Hepatocyte (in vitro differentiated cells): ENCODE results near the gene RAB11FIP2. TPM values are rescaled to one million over a fixed set of nuclear protein-coding genes. Genes with fewer than 3 reads are reported as not detected.

Source experiments
- DNase-seq: peaks from one replicate; pipeline ENCODE4 v3.0.0-alpha.2; 2016; ENCODE audit warnings: low spot score
- H2AFZ ChIP-seq: fragments of 200-600 bp; sonication (generic); 2 replicates; pipeline ENCODE4 v1.6.0; 2016; ENCODE audit warnings: antibody characterized with exemption, mild to moderate bottlenecking
- H3K27ac ChIP-seq: fragments of 200-600 bp; sonication (generic); 2 replicates; pipeline ENCODE4 v1.5.1; 2016; ENCODE audit warnings: mild to moderate bottlenecking
- H3K27me3 ChIP-seq: fragments of 200-600 bp; sonication (generic); 2 replicates; pipeline ENCODE4 v1.6.1; 2016
- H3K36me3 ChIP-seq: fragments of 200-600 bp; sonication (generic); replicated peaks from 2 replicates; pipeline ENCODE4 v1.5.1; 2016; ENCODE audit warnings: low read depth; ENCODE audit not compliant: insufficient read depth
- H3K4me1 ChIP-seq: fragments of 200-600 bp; sonication (generic); 2 replicates; pipeline ENCODE4 v1.5.1; 2016; ENCODE audit warnings: mild to moderate bottlenecking, moderate library complexity; ENCODE audit not compliant: insufficient read depth
- H3K4me2 ChIP-seq: fragments of 200-600 bp; sonication (generic); 2 replicates; pipeline ENCODE4 v1.6.0; 2016
- H3K4me3 ChIP-seq: fragments of 200-600 bp; sonication (generic); 2 replicates; pipeline ENCODE4 v1.5.1; 2016; ENCODE audit warnings: mild to moderate bottlenecking
- H3K79me2 ChIP-seq: fragments of 200-600 bp; sonication (generic); 2 replicates; pipeline ENCODE4 v1.6.0; 2017; ENCODE audit warnings: mild to moderate bottlenecking
- H3K9me2 ChIP-seq: fragments of 200-600 bp; sonication (generic); replicated peaks from 2 replicates; pipeline ENCODE4 v1.6.0; 2017; ENCODE audit warnings: mild to moderate bottlenecking; ENCODE audit not compliant: insufficient read depth
- H3K9me3 ChIP-seq: fragments of 200-600 bp; sonication (generic); 2 replicates; pipeline ENCODE4 v1.5.1; 2016; ENCODE audit warnings: low read depth, mild to moderate bottlenecking
- H4K20me1 ChIP-seq: fragments of 200-600 bp; sonication (generic); 2 replicates; pipeline ENCODE4 v1.6.0; 2016; ENCODE audit warnings: mild to moderate bottlenecking; ENCODE audit not compliant: insufficient read depth, poor library complexity, severe bottlenecking
- CTCF ChIP-seq: fragments of 200-600 bp; sonication (generic); IDR thresholded peaks from 2 replicates; pipeline ENCODE4 v1.5.1; 2016; ENCODE audit warnings: antibody characterized with exemption, mild to moderate bottlenecking; ENCODE audit not compliant: poor library complexity
- EZH2 ChIP-seq: fragments of 200-600 bp; sonication (generic); IDR thresholded peaks from 2 replicates; pipeline ENCODE4 v1.6.1; 2016; ENCODE audit warnings: antibody characterized with exemption, mild to moderate bottlenecking, borderline replicate concordance
- EZH2phosphoT487 ChIP-seq: fragments of 200-600 bp; sonication (generic); IDR thresholded peaks from one replicate; pipeline ENCODE4 v1.6.1; 2018; ENCODE audit warnings: antibody characterized with exemption, mild to moderate bottlenecking, low read depth, moderate library complexity; ENCODE audit not compliant: unreplicated experiment, severe bottlenecking
- WGBS: methylation state at CpG from one replicate; pipeline ENCODE4 v1.1.6; 2016; ENCODE audit warnings: low lambda C conversion rate; ENCODE audit errors: missing lambda C conversion rate; 5-methylcytosine and 5-hydroxymethylcytosine counted together
- polyA plus RNA-seq: library from polyadenylated mRNA; unstranded; fragments of >200 nt; fragmentation: Nextera tagmentation; extraction: Ambion mirVana; gene quantifications from 2 replicates; pipeline ENCODE4 v1.2.1, GENCODE V29; 2016
- total RNA-seq: library from RNA; depleted of rRNA; stranded (reverse); fragments of >200 nt; gene quantifications from 2 replicates; pipeline ENCODE4 v1.2.3, GENCODE V29; 2014

The RAB11FIP2 gene
- total and polyA plus RNA-seq, 2 experiments from 2014 or later = 9.7 to 32.5 TPM

GRCh38 chr10:118062798-118063238 lies 16.1 kb upstream of the RAB11FIP2 start:
- Histone ChIP-seq H3K36me3 (no peaks in the 10 kb centered on the region), H3K9me2 (no peaks in the 10 kb centered on the region), H3K4me1 (peaks cover 16% of the 10 kb centered on the region), H2AFZ (no peak overlapping the region), H3K9me3 (no peaks in the 10 kb centered on the region), H3K79me2 (no peaks in the 10 kb centered on the region), H3K4me3 (no peak overlapping the region), H3K27ac (peak overlapping the region; percentile 76), H4K20me1 (no peaks in the 10 kb centered on the region), H3K4me2 (peak overlapping the region; percentile 9), H3K27me3 (no peaks in the 10 kb centered on the region)
- DNase-seq = peak; percentile 65
- TF ChIP-seq CTCF = no peak
- TF ChIP-seq EZH2 = no peak
- no peak for TF ChIP-seq EZH2phosphoT487
- WGBS = 54% methylated on average over 4 of the region's 4 CpGs

- no peaks in the 10 kb centered on the region for H3K36me3 ChIP-seq
- H3K4me1 ChIP-seq = peaks cover 11% of the 10 kb centered on the region
- H4K20me1 ChIP-seq = no peaks in the 10 kb centered on the region
- H2AFZ ChIP-seq = no peak overlapping the region
- no peaks in the 10 kb centered on the region for H3K79me2 ChIP-seq
- no peaks in the 10 kb centered on the region for H3K9me2 ChIP-seq
- no peak for DNase-seq
- 88% methylated on average over 1 of the region's 1 CpG for WGBS
- no peak overlapping the region for H3K4me3 ChIP-seq
- H3K27ac ChIP-seq = no peak overlapping the region
- H3K4me2 ChIP-seq = no peak overlapping the region
- H3K27me3 ChIP-seq = no peaks in the 10 kb centered on the region
- no peaks in the 10 kb centered on the region for H3K9me3 ChIP-seq
- TF ChIP-seq CTCF (no peak), EZH2 (no peak), EZH2phosphoT487 (no peak)
Measured at GRCh38 chr10:118058371-118058770, 11.6 kb upstream of the RAB11FIP2 start.

DNA sequence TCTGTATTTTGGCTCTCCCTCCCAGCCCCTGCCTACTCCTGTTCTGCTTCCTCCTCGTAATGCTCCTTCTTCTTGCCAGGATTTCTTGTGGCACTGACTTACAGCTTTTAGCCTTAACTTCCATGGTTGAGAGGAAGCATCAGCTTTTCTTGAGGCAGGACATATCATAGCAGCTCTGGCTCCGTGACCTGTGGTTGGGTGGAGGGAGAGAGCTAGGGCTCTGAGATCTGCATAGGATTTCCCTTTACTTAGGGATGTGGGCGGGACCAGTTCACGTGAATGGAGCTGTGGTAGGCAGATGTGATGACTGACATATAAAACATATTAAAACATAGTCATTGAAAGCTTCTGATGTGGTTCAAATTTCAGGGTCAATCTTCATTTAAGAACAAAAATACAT lies 10.6 kb upstream of the RAB11FIP2 start:
- H3K4me1 ChIP-seq = peaks cover 4% of the 10 kb centered on the region
- no peak overlapping the region for H3K27ac ChIP-seq
- H3K9me3 ChIP-seq = no peaks in the 10 kb centered on the region
- WGBS = 81% methylated on average over 4 of the region's 4 CpGs
- no peaks in the 10 kb centered on the region for H3K9me2 ChIP-seq
- no peak overlapping the region for H3K4me2 ChIP-seq
- H3K36me3 ChIP-seq = no peaks in the 10 kb centered on the region
- no peak for TF ChIP-seq CTCF
- TF ChIP-seq EZH2phosphoT487 = no peak
- no peak for TF ChIP-seq EZH2
- DNase-seq = no peak
- H3K27me3 ChIP-seq = no peaks in the 10 kb centered on the region
- H2AFZ ChIP-seq = no peak overlapping the region
- no peaks in the 10 kb centered on the region for H4K20me1 ChIP-seq
- H3K79me2 ChIP-seq = no peaks in the 10 kb centered on the region
- no peak overlapping the region for H3K4me3 ChIP-seq

- Histone ChIP-seq H3K4me3 (no peak overlapping the region), H4K20me1 (no peaks in the 10 kb centered on the region)
Measured at GRCh38 chr10:118054383-118054782, 7.6 kb upstream of the RAB11FIP2 start.

More at GRCh38 chr10:118054383-118054782, 7.6 kb upstream of the RAB11FIP2 start:
- Histone ChIP-seq H3K9me3 (no peaks in the 10 kb centered on the region), H3K27me3 (no peaks in the 10 kb centered on the region), H3K79me2 (no peaks in the 10 kb centered on the region), H3K4me2 (no peak overlapping the region), H3K4me1 (no peaks in the 10 kb centered on the region), H3K36me3 (no peaks in the 10 kb centered on the region), H2AFZ (no peak overlapping the region), H3K27ac (no peak overlapping the region), H3K9me2 (no peaks in the 10 kb centered on the region)
- WGBS = 100% methylated on average over 2 of the region's 2 CpGs
- TF ChIP-seq EZH2 = no peak
- TF ChIP-seq EZH2phosphoT487 = no peak
- no peak for DNase-seq
